Measurements from ENCODE around the gene LPIN1.
"Not testable (repeated sequence)": the region's sequence is repeated elsewhere in the genome, so short reads cannot be mapped to it uniquely, and the experiment has no call there.

LPIN1 gene

GRCh38 chr2:11716689-11717321 lies 29.6 kb upstream of the LPIN1 start:
- DNase-seq (ENCODE audit: low read depth in 2 of 2), result no peak

GRCh38 chr2:11717623-11718022 lies 28.8 kb upstream of the LPIN1 start:
- no peak for DNase-seq (ENCODE audit: low read depth in 2 of 2)

GRCh38 chr2:11718606-11719005 lies 27.8 kb upstream of the LPIN1 start:
- DNase-seq (ENCODE audit: low read depth in 2 of 2), result no peak

- DNase-seq (ENCODE audit: low read depth in 2 of 2), result no peak
Observed at GRCh38 chr2:11719230-11719977, 27.0 kb upstream of the LPIN1 start.

- DNase-seq (ENCODE audit: low read depth in 2 of 2), result no peak
Observed at GRCh38 chr2:11720752-11721151, 25.7 kb upstream of the LPIN1 start.

- DNase-seq (ENCODE audit: low read depth in 2 of 2), result no peak
Observed at GRCh38 chr2:11722292-11723060, 24.0 kb upstream of the LPIN1 start.

- no peak for DNase-seq (ENCODE audit: low read depth in 2 of 2)
Observed at GRCh38 chr2:11723061-11723371, 23.4 kb upstream of the LPIN1 start.

- DNase-seq (ENCODE audit: low read depth in 2 of 2), result no peak
Observed at GRCh38 chr2:11724151-11724550, 22.3 kb upstream of the LPIN1 start.

GRCh38 chr2:11726384-11726783 lies 20.0 kb upstream of the LPIN1 start:
- no peak for DNase-seq (ENCODE audit: low read depth in 2 of 2)

- no peak for DNase-seq (ENCODE audit: low read depth in 2 of 2)
Observed at GRCh38 chr2:11729362-11730212, 16.8 kb upstream of the LPIN1 start.

- DNase-seq (ENCODE audit: low read depth in 2 of 2), result not testable (repeated sequence)
Observed at GRCh38 chr2:11731214-11731984, 15.0 kb upstream of the LPIN1 start.

GRCh38 chr2:11732587-11732986 lies 13.8 kb upstream of the LPIN1 start:
- no peak for DNase-seq (ENCODE audit: low read depth in 2 of 2)

- not testable (repeated sequence) for DNase-seq (ENCODE audit: low read depth in 2 of 2)
Observed at GRCh38 chr2:11737852-11738251, 8.6 kb upstream of the LPIN1 start.

GRCh38 chr2:11738589-11739436 lies 7.6 kb upstream of the LPIN1 start:
- no peak for DNase-seq (ENCODE audit: low read depth in 2 of 2)

GRCh38 chr2:11740723-11741122 lies 5.7 kb upstream of the LPIN1 start:
- DNase-seq (ENCODE audit: low read depth in 2 of 2), result no peak

- no peak for DNase-seq (ENCODE audit: low read depth in 2 of 2)
Observed at GRCh38 chr2:11742317-11742701, 4.1 kb upstream of the LPIN1 start.

GRCh38 chr2:11742702-11743357 lies 3.6 kb upstream of the LPIN1 start:
- DNase-seq (ENCODE audit: low read depth in 2 of 2), result no peak

- DNase-seq (ENCODE audit: low read depth in 2 of 2), result no peak
Observed at GRCh38 chr2:11743366-11743765, 3.1 kb upstream of the LPIN1 start.

GRCh38 chr2:11743846-11744553 lies 2.4 kb upstream of the LPIN1 start:
- DNase-seq (ENCODE audit: low read depth in 2 of 2), result peak; percentile 73 to 80

Measured in stimulated activated CD8-positive, alpha-beta memory T cell treated with anti-CD3 and anti-CD28 coated beads, Interleukin-15, amount 100 ng/mL, for 48 hours (primary cell).